NT2/D1 (cell line): ENCODE results near the gene GSN.

Experiments used
- DNase-seq: peaks from one replicate; pipeline ENCODE4 v3.0.0-alpha.2; 2011; ENCODE audit warnings: low read depth, low spot score
- H3K27me3 ChIP-seq: 2 replicates; pipeline ENCODE4 v1.6.0; 2011; ENCODE audit warnings: mild to moderate bottlenecking; ENCODE audit not compliant: insufficient read length, insufficient read depth
- H3K36me3 ChIP-seq: 2 replicates; pipeline ENCODE4 v1.6.1; 2011; ENCODE audit warnings: mild to moderate bottlenecking, low read length, mixed read lengths; ENCODE audit not compliant: insufficient read depth, insufficient read length
- H3K4me1 ChIP-seq: 2 replicates; pipeline ENCODE4 v1.5.1; 2011; ENCODE audit not compliant: insufficient read depth, insufficient read length
- H3K4me3 ChIP-seq: 2 replicates; pipeline ENCODE4 v1.5.1; 2011; ENCODE audit warnings: low read depth; ENCODE audit not compliant: insufficient read length
- H3K9ac ChIP-seq: 2 replicates; pipeline ENCODE4 v1.6.0; 2011; ENCODE audit warnings: low read depth; ENCODE audit not compliant: insufficient read length
- H3K9me3 ChIP-seq: 2 replicates; pipeline ENCODE4 v1.5.1; 2011; ENCODE audit warnings: mild to moderate bottlenecking, low read length; ENCODE audit not compliant: insufficient read depth
- SUZ12 ChIP-seq: IDR thresholded peaks from 2 replicates; pipeline ENCODE4 v1.6.1; 2011; ENCODE audit not compliant: insufficient read length, insufficient read depth; ENCODE audit errors: extremely low read depth
- YY1 ChIP-seq: IDR thresholded peaks from 2 replicates; pipeline ENCODE4 v1.6.1; 2011; ENCODE audit not compliant: insufficient read length, insufficient read depth
- ZNF274 ChIP-seq: IDR thresholded peaks from 2 replicates; pipeline ENCODE4 v1.6.1; 2011; ENCODE audit warnings: mild to moderate bottlenecking, low read depth, low read length

GSN gene

GRCh38 chr9:121237916-121238315, 30.0 kb upstream of the GSN start:
- no peak for DNase-seq
- H3K4me1 ChIP-seq = no peaks in the 10 kb centered on the region
- no peaks in the 10 kb centered on the region for H3K36me3 ChIP-seq
- TF ChIP-seq YY1 (no peak), ZNF274 (no peak), SUZ12 (no peak)
- H3K27me3 ChIP-seq = no peaks in the 10 kb centered on the region
- H3K4me3 ChIP-seq = no peak overlapping the region
- H3K9ac ChIP-seq = no peak overlapping the region
- no peaks in the 10 kb centered on the region for H3K9me3 ChIP-seq

- H3K9me3 ChIP-seq = peaks cover 7% of the 10 kb centered on the region
- TF ChIP-seq ZNF274 (no peak), SUZ12 (no peak), YY1 (no peak)
These were observed 28.9 kb upstream of the GSN start for GRCh38 chr9:121239071-121239470.

GRCh38 chr9:121239851-121240250, 28.1 kb upstream of the GSN start:
- no peak for DNase-seq
- no peaks in the 10 kb centered on the region for H3K27me3 ChIP-seq
- TF ChIP-seq YY1 (no peak), ZNF274 (no peak), SUZ12 (no peak)
- no peak overlapping the region for H3K4me3 ChIP-seq
- peaks cover 15% of the 10 kb centered on the region for H3K9me3 ChIP-seq
- H3K36me3 ChIP-seq = no peaks in the 10 kb centered on the region
- no peak overlapping the region for H3K9ac ChIP-seq
- no peaks in the 10 kb centered on the region for H3K4me1 ChIP-seq

More at GRCh38 chr9:121239071-121239470, 28.9 kb upstream of the GSN start:
- no peaks in the 10 kb centered on the region for H3K4me1 ChIP-seq
- H3K9ac ChIP-seq = no peak overlapping the region
- H3K36me3 ChIP-seq = no peaks in the 10 kb centered on the region
- H3K4me3 ChIP-seq = no peak overlapping the region
- no peak for DNase-seq
- no peaks in the 10 kb centered on the region for H3K27me3 ChIP-seq

- H3K9me3 ChIP-seq = peaks cover 15% of the 10 kb centered on the region
- H3K27me3 ChIP-seq = no peaks in the 10 kb centered on the region
- H3K4me1 ChIP-seq = no peaks in the 10 kb centered on the region
- H3K9ac ChIP-seq = no peak overlapping the region
- TF ChIP-seq SUZ12 (no peak), ZNF274 (no peak)
- H3K4me3 ChIP-seq = no peak overlapping the region
- H3K36me3 ChIP-seq = no peaks in the 10 kb centered on the region
- no peak for DNase-seq
These were observed 27.4 kb upstream of the GSN start for GRCh38 chr9:121240472-121241135.

GRCh38 chr9:121242219-121242958, 25.6 kb upstream of the GSN start:
- peaks cover 15% of the 10 kb centered on the region for H3K9me3 ChIP-seq
- no peaks in the 10 kb centered on the region for H3K36me3 ChIP-seq
- H3K4me1 ChIP-seq = no peaks in the 10 kb centered on the region
- no peak overlapping the region for H3K9ac ChIP-seq
- no peak for DNase-seq
- no peak overlapping the region for H3K4me3 ChIP-seq
- TF ChIP-seq YY1 (no peak), SUZ12 (no peak), ZNF274 (no peak)
- no peaks in the 10 kb centered on the region for H3K27me3 ChIP-seq

- Histone ChIP-seq H3K4me1 (no peaks in the 10 kb centered on the region), H3K27me3 (no peaks in the 10 kb centered on the region), H3K9me3 (peaks cover 15% of the 10 kb centered on the region), H3K36me3 (no peaks in the 10 kb centered on the region), H3K9ac (no peak overlapping the region), H3K4me3 (no peak overlapping the region)
- no peak for DNase-seq
- TF ChIP-seq ZNF274 (no peak), SUZ12 (no peak), YY1 (no peak)
These were observed 25.0 kb upstream of the GSN start for GRCh38 chr9:121242959-121243346.

- Histone ChIP-seq H3K4me1 (no peaks in the 10 kb centered on the region), H3K27me3 (no peaks in the 10 kb centered on the region), H3K36me3 (no peaks in the 10 kb centered on the region), H3K4me3 (no peak overlapping the region), H3K9me3 (peaks cover 15% of the 10 kb centered on the region), H3K9ac (no peak overlapping the region)
- TF ChIP-seq SUZ12 = no peak
- no peak for TF ChIP-seq YY1
- TF ChIP-seq ZNF274 = no peak
- no peak for DNase-seq
These were observed 21.0 kb upstream of the GSN start for GRCh38 chr9:121246821-121247561.
